Fibroblast of lung (primary cell): ENCODE results near the gene KCNMA1. TPM values are rescaled to one million over a fixed set of nuclear protein-coding genes. Genes with fewer than 3 reads are reported as not detected.
"Not testable (repeated sequence)": the region's sequence is repeated elsewhere in the genome, so short reads cannot be mapped to it uniquely, and the experiment has no call there.

Experiments used
- DNase-seq, 2 donors: peaks; one replicate each; pipeline versions ENCODE4 v3.0.0 to v3.0.0-alpha.2; 2010; ENCODE audit warnings: low read depth in 2 of 2
- H2AFZ ChIP-seq: 2 replicates; pipeline ENCODE4 v1.5.1; 2012; ENCODE audit warnings: low read length, control low read depth, inconsistent platforms
- H3K27ac ChIP-seq: 2 replicates; pipeline ENCODE4 v1.5.1; 2011; ENCODE audit warnings: low read length, control low read depth; ENCODE audit not compliant: insufficient read depth
- H3K27me3 ChIP-seq: 2 replicates; pipeline ENCODE4 v1.5.1; 2011; ENCODE audit warnings: mild to moderate bottlenecking, low read length; ENCODE audit not compliant: control insufficient read depth, insufficient read depth
- H3K36me3 ChIP-seq: 2 replicates; pipeline ENCODE4 v1.5.1; 2011; ENCODE audit warnings: low read length; ENCODE audit not compliant: control insufficient read depth, insufficient read depth
- H3K4me1 ChIP-seq: 2 replicates; pipeline ENCODE4 v1.5.1; 2011; ENCODE audit warnings: low read length; ENCODE audit not compliant: control insufficient read depth, insufficient read depth; ENCODE audit errors: extremely low read depth
- H3K4me2 ChIP-seq: 2 replicates; pipeline ENCODE4 v1.5.1; 2011; ENCODE audit warnings: low read length, control low read depth; ENCODE audit not compliant: insufficient read depth; ENCODE audit errors: extremely low read depth
- H3K4me3 ChIP-seq, 4 experiments: fragments of 200-600 bp in 1 of 4; sonication (generic) in 1 of 4; replicated peaks in 1 of 4; 2 replicates each; pipeline ENCODE4 v1.5.1; 2011 to 2016; ENCODE audit warnings: low read length in 4 of 4, low read depth in 3 of 4, mild to moderate bottlenecking in 3 of 4, control low read depth in 2 of 4, inconsistent platforms in 1 of 4, mixed read lengths in 1 of 4; ENCODE audit not compliant: insufficient read depth in 1 of 4; ENCODE audit errors: control extremely low read depth in 1 of 4
- H3K79me2 ChIP-seq: 2 replicates; pipeline ENCODE4 v1.5.1; 2012; ENCODE audit warnings: mild to moderate bottlenecking, low read length, inconsistent platforms; ENCODE audit not compliant: control insufficient read depth, insufficient read depth
- H3K9ac ChIP-seq: 2 replicates; pipeline ENCODE4 v1.5.1; 2011; ENCODE audit warnings: mild to moderate bottlenecking, low read length, control low read depth; ENCODE audit not compliant: insufficient read depth
- H3K9me3 ChIP-seq: 2 replicates; pipeline ENCODE4 v1.5.1; 2012; ENCODE audit warnings: low read depth, low read length; ENCODE audit not compliant: control insufficient read depth, insufficient read depth
- H4K20me1 ChIP-seq: 2 replicates; pipeline ENCODE4 v1.5.1; 2011; ENCODE audit warnings: low read length; ENCODE audit not compliant: control insufficient read depth, insufficient read depth; ENCODE audit errors: extremely low read depth
- CTCF ChIP-seq, 2 donors: IDR thresholded peaks in 1 of 2; conservative IDR thresholded peaks in 1 of 2; 1 replicate in 1 of 2; 2 replicates in 1 of 2; pipeline ENCODE4 v1.5.1; 2011 to 2012; ENCODE audit warnings: low read length in 2 of 2, control low read depth in 1 of 2, inconsistent platforms in 1 of 2, low read depth in 1 of 2, mild to moderate bottlenecking in 1 of 2
- EZH2 ChIP-seq: IDR thresholded peaks from 2 replicates; pipeline ENCODE4 v1.5.1; 2012; ENCODE audit warnings: low read length, control low read depth, mild to moderate bottlenecking; ENCODE audit errors: missing control alignments
- polyA plus RNA-seq, 2 donors: library from polyadenylated mRNA; depleted of rRNA in 1 of 2; stranded (reverse) in 1 of 2; unstranded in 1 of 2; fragments of >200 nt; gene quantifications; 2 replicates each; pipeline ENCODE4 v1.2.1, GENCODE V29; 2011 to 2012; ENCODE audit warnings: missing spikeins in 1 of 2
- total RNA-seq: library from RNA; depleted of rRNA; stranded (reverse); fragments of >200 nt; gene quantifications from 2 replicates; pipeline ENCODE4 v1.2.1, GENCODE V29; 2014

Gene KCNMA1
- total and polyA plus RNA-seq, 2 donors (not counting 1 experiment from before 2014, with no cell fraction given), result 31.0 to 138 TPM

- Histone ChIP-seq H2AFZ (no peak overlapping the region), H3K9ac (no peak overlapping the region)
Measured at GRCh38 chr10:77592510-77592909, 45.1 kb downstream of the KCNMA1 start.

GRCh38 chr10:77591238-77591880 is 46.2 kb downstream of the KCNMA1 start:
- no peak overlapping the region for H3K4me3 ChIP-seq
- no peak for DNase-seq
- no peak overlapping the region for H3K9ac ChIP-seq
- no peak overlapping the region for H3K27ac ChIP-seq
- H3K79me2 ChIP-seq, result peaks cover 26% of the 10 kb centered on the region
- no peak overlapping the region for H2AFZ ChIP-seq
- TF ChIP-seq EZH2 (no peak), CTCF (conservative IDR thresholded peaks at IDR 0.05 in 1 of 2, IDR thresholded peaks at IDR 0.05 in 1 of 2; ENCODE audit: low read depth in 1 of 2, low read length in 2 of 2) (no peak)
- H3K4me2 ChIP-seq, result no peak overlapping the region
- H3K9me3 ChIP-seq, result no peaks in the 10 kb centered on the region
- no peaks in the 10 kb centered on the region for H4K20me1 ChIP-seq
- H3K36me3 ChIP-seq, result no peaks in the 10 kb centered on the region
- peaks cover 19% of the 10 kb centered on the region for H3K4me1 ChIP-seq
- no peaks in the 10 kb centered on the region for H3K27me3 ChIP-seq

More at GRCh38 chr10:77592510-77592909, 45.1 kb downstream of the KCNMA1 start:
- Histone ChIP-seq H4K20me1 (no peaks in the 10 kb centered on the region), H3K27me3 (no peaks in the 10 kb centered on the region), H3K4me3 (no peak overlapping the region), H3K79me2 (peaks cover 26% of the 10 kb centered on the region), H3K4me2 (peak overlapping the region; percentile 41), H3K27ac (peak overlapping the region; percentile 75), H3K36me3 (no peaks in the 10 kb centered on the region), H3K4me1 (peaks cover 19% of the 10 kb centered on the region), H3K9me3 (no peaks in the 10 kb centered on the region)
- no peak for DNase-seq
- TF ChIP-seq EZH2, result no peak
- no peak for TF ChIP-seq CTCF (conservative IDR thresholded peaks at IDR 0.05 in 1 of 2, IDR thresholded peaks at IDR 0.05 in 1 of 2; ENCODE audit: low read depth in 1 of 2, low read length in 2 of 2)

- Histone ChIP-seq H3K79me2 (peaks cover 27% of the 10 kb centered on the region), H2AFZ (no peak overlapping the region), H3K9ac (no peak overlapping the region)
Measured at GRCh38 chr10:77590344-77591237, 47.0 kb downstream of the KCNMA1 start.

GRCh38 chr10:77589703-77590102 is 47.9 kb downstream of the KCNMA1 start:
- not testable (repeated sequence) for H3K9ac ChIP-seq, H4K20me1 ChIP-seq, H2AFZ ChIP-seq, H3K27me3 ChIP-seq, H3K4me2 ChIP-seq, H3K4me3 ChIP-seq, DNase-seq, H3K36me3 ChIP-seq, H3K27ac ChIP-seq, H3K9me3 ChIP-seq
- Histone ChIP-seq H3K4me1 (peaks cover 19% of the 10 kb centered on the region), H3K79me2 (peaks cover 28% of the 10 kb centered on the region)

More at GRCh38 chr10:77590344-77591237, 47.0 kb downstream of the KCNMA1 start:
- no peaks in the 10 kb centered on the region for H3K9me3 ChIP-seq
- no peak overlapping the region for H3K4me3 ChIP-seq
- H3K27me3 ChIP-seq, result no peaks in the 10 kb centered on the region
- H3K4me1 ChIP-seq, result peaks cover 19% of the 10 kb centered on the region
- no peak overlapping the region for H3K27ac ChIP-seq
- no peak for DNase-seq
- no peak overlapping the region for H3K4me2 ChIP-seq
- TF ChIP-seq EZH2 (no peak), CTCF (conservative IDR thresholded peaks at IDR 0.05 in 1 of 2, IDR thresholded peaks at IDR 0.05 in 1 of 2; ENCODE audit: low read depth in 1 of 2, low read length in 2 of 2) (no peak)
- H4K20me1 ChIP-seq, result no peaks in the 10 kb centered on the region
- no peaks in the 10 kb centered on the region for H3K36me3 ChIP-seq
